Keratinocyte (primary cell): ENCODE results near the gene TRABD2B. TPM values are rescaled to one million over a fixed set of nuclear protein-coding genes. Genes with fewer than 3 reads are reported as not detected.

Source experiments
- DNase-seq: peaks from one replicate; pipeline ENCODE4 v3.0.0-alpha.2; 2011; ENCODE audit warnings: low read depth, missing footprints, low spot score
- FAIRE-seq: peaks from 2 replicates; lab custom pipeline; 2011; peaks lifted over from hg19 to GRCh38; lab: Jason Lieb, UNC
- H2AFZ ChIP-seq: 2 replicates; pipeline ENCODE4 v1.6.0; 2012; ENCODE audit warnings: low read length, control low read depth, inconsistent platforms; ENCODE audit not compliant: control insufficient read depth
- H3K27ac ChIP-seq: 2 replicates; pipeline ENCODE4 v1.5.1; 2011; ENCODE audit warnings: low read length; ENCODE audit not compliant: control insufficient read depth, insufficient read depth
- H3K27me3 ChIP-seq: 3 replicates; pipeline ENCODE4 v1.6.0; 2011; ENCODE audit warnings: low read length; ENCODE audit not compliant: control insufficient read depth, insufficient read depth; ENCODE audit errors: extremely low read depth
- H3K36me3 ChIP-seq, 2 experiments: 2 replicates in 1 of 2; 3 replicates in 1 of 2; pipeline ENCODE4 v1.5.1; 2011; ENCODE audit warnings: low read length in 2 of 2, mild to moderate bottlenecking in 1 of 2; ENCODE audit not compliant: control insufficient read depth in 2 of 2, insufficient read depth in 2 of 2; ENCODE audit errors: extremely low read depth in 1 of 2
- H3K4me1 ChIP-seq: 3 replicates; pipeline ENCODE4 v1.5.1; 2011; ENCODE audit warnings: low read length; ENCODE audit not compliant: control insufficient read depth, insufficient read depth; ENCODE audit errors: extremely low read depth
- H3K4me2 ChIP-seq: 3 replicates; pipeline ENCODE4 v1.6.0; 2011; ENCODE audit warnings: low read depth, low read length; ENCODE audit not compliant: control insufficient read depth, insufficient read depth; ENCODE audit errors: extremely low read depth
- H3K4me3 ChIP-seq, 3 experiments: fragments of 200-600 bp in 1 of 3; sonication (generic) in 1 of 3; 2 replicates in 2 of 3; 3 replicates in 1 of 3; pipeline ENCODE4 v1.5.1; 2011 to 2016; ENCODE audit warnings: low read length in 3 of 3, mild to moderate bottlenecking in 3 of 3, control low read depth in 2 of 3, inconsistent platforms in 1 of 3, low read depth in 1 of 3, mixed read lengths in 1 of 3, mixed run types in 1 of 3, moderate library complexity in 1 of 3; ENCODE audit not compliant: control insufficient read depth in 2 of 3, insufficient read depth in 2 of 3; ENCODE audit errors: extremely low read depth in 1 of 3
- H3K79me2 ChIP-seq: 2 replicates; pipeline ENCODE4 v1.6.0; 2012; ENCODE audit warnings: low read length; ENCODE audit not compliant: control insufficient read depth, insufficient read depth
- H3K9ac ChIP-seq: 3 replicates; pipeline ENCODE4 v1.6.0; 2011; ENCODE audit warnings: low read length; ENCODE audit not compliant: control insufficient read depth, insufficient read depth; ENCODE audit errors: extremely low read depth
- H3K9me1 ChIP-seq: 3 replicates; pipeline ENCODE4 v1.6.0; 2011; ENCODE audit warnings: low read length; ENCODE audit not compliant: control insufficient read depth, insufficient read depth; ENCODE audit errors: extremely low read depth
- H3K9me3 ChIP-seq: 2 replicates; pipeline ENCODE4 v1.5.1; 2012; ENCODE audit warnings: low read depth, low read length; ENCODE audit not compliant: control insufficient read depth
- H4K20me1 ChIP-seq: 3 replicates; pipeline ENCODE4 v1.6.0; 2011; ENCODE audit warnings: low read length; ENCODE audit not compliant: control insufficient read depth, insufficient read depth; ENCODE audit errors: extremely low read depth
- EZH2 ChIP-seq: IDR thresholded peaks from one replicate; pipeline ENCODE4 v1.6.1; 2012; ENCODE audit warnings: inconsistent platforms, mild to moderate bottlenecking, low read length, moderate library complexity
- dilution Hi-C: fragments of 300-500 bp; cut with MboI; formaldehyde crosslinking; loops from one replicate; pipeline ENCODE4 v1.7.0; 2020; ENCODE audit warnings: low sequenced_read_pairs; ENCODE audit not compliant: extremely low pct_ligation_motif_present
- polyA plus RNA-seq, 5 experiments: library from polyadenylated mRNA; depleted of rRNA in 3 of 5; stranded (reverse) in 3 of 5; stranded (forward) in 1 of 5; unstranded in 1 of 5; fragments of >200 nt; gene quantifications; 1 replicate in 1 of 5; 2 replicates in 3 of 5; 3 replicates in 1 of 5; pipeline versions ENCODE4 v1.2.1 to v1.2.3, GENCODE V29; 2011 to 2012; ENCODE audit warnings: missing spikeins in 2 of 5, low read depth in 1 of 5, low replicate concordance in 1 of 5
- TF ChIP-seq, protein P1 (sequence below), 3 experiments: IDR thresholded peaks in 1 of 3; conservative IDR thresholded peaks in 1 of 3; optimal IDR thresholded peaks in 1 of 3; 2 replicates in 2 of 3; 3 replicates in 1 of 3; pipeline versions ENCODE3 to v1.5.1; 2011; ENCODE audit warnings: low read length in 3 of 3, mild to moderate bottlenecking in 3 of 3, moderate library complexity in 2 of 3, control low read depth in 1 of 3, inconsistent platforms in 1 of 3; ENCODE audit not compliant: insufficient read depth in 2 of 3; ENCODE audit errors: extremely low read depth in 1 of 3

The TRABD2B gene
- polyA plus RNA-seq, 1 donor (not counting 4 experiments of a cell fraction or from before 2014, with no cell fraction given) = 0.13 TPM

DNA sequence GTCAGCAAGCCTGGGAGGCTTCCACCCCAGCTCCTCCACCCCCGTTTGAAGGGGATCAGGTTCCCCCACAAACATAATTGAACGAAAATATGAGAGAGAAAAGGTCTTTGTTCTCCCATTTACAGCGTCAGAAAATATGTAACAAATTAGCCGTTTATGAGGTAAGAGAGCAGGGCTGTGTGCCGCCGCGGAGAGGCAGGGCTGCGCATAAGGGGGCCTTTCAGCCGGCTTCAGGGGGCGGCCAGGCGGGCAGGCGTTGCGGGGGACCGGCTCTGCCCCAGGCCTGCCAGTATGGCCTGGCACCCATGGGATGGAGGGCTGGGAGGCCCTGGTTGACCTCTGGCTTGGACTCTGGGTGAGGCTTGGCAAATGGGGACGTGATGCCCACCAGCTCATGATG is 179.3 kb downstream of the TRABD2B start:
- FAIRE-seq = no peak
- H3K27me3 ChIP-seq = peaks cover 7% of the 10 kb centered on the region
- dilution Hi-C loops = no loop called here

DNA sequence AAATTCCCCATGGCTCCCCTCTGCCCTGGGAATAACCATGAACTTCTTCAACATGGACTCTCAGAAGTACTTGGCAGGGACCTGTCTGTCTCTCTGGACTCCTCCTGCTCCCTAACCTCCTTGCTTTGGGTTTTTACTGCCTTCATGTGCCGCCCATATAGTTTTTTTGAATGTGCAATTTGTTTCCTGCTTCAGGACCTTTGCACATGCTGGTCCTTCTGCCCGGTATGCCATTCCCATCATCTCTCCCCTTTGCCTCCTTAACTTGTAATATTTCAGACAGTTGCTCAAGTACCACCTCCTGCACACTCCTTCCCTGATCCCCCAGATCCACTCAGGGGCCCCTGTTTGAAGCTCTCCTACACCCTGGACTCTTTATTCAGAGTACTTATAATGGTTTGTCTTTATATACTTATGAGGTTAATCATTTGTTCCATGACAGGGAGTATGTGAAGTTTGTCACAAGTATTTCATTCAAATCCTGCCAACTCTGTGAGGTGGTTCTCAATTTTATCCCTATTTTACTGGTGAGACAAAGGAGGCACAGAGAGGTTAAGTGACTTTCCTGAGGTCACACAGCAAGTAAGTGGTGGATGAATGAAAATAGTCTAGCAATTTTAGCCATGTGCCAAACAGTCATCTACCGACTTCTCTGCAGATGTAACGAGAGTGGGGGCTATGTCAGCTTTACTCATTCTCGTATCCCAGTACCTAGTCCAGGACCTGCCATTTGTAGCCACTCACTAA is 180.7 kb downstream of the TRABD2B start:
- Histone ChIP-seq H3K9ac (no peak overlapping the region), H3K9me1 (no peaks in the 10 kb centered on the region), H3K4me3 (no peak overlapping the region), H3K4me1 (peaks cover 7% of the 10 kb centered on the region), H3K27me3 (peaks cover 7% of the 10 kb centered on the region), H3K4me2 (no peak overlapping the region), H3K36me3 (no peaks in the 10 kb centered on the region), H3K27ac (no peak overlapping the region), H2AFZ (no peak overlapping the region), H3K9me3 (no peaks in the 10 kb centered on the region), H3K79me2 (no peaks in the 10 kb centered on the region), H4K20me1 (no peaks in the 10 kb centered on the region)
- FAIRE-seq = no peak
- no peak for DNase-seq
- TF ChIP-seq EZH2 = no peak
- TF ChIP-seq, protein P1, sequence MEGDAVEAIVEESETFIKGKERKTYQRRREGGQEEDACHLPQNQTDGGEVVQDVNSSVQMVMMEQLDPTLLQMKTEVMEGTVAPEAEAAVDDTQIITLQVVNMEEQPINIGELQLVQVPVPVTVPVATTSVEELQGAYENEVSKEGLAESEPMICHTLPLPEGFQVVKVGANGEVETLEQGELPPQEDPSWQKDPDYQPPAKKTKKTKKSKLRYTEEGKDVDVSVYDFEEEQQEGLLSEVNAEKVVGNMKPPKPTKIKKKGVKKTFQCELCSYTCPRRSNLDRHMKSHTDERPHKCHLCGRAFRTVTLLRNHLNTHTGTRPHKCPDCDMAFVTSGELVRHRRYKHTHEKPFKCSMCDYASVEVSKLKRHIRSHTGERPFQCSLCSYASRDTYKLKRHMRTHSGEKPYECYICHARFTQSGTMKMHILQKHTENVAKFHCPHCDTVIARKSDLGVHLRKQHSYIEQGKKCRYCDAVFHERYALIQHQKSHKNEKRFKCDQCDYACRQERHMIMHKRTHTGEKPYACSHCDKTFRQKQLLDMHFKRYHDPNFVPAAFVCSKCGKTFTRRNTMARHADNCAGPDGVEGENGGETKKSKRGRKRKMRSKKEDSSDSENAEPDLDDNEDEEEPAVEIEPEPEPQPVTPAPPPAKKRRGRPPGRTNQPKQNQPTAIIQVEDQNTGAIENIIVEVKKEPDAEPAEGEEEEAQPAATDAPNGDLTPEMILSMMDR (optimal IDR thresholded peaks at IDR 0.05 in 1 of 3, IDR thresholded peaks at IDR 0.05 in 1 of 3, conservative IDR thresholded peaks at IDR 0.05 in 1 of 3; ENCODE audit: extremely low read depth in 1 of 3, insufficient read depth in 2 of 3, low read length in 3 of 3) = no peak
- dilution Hi-C loops = no loop called here

More for the DNA sequence above, 179.3 kb downstream of the TRABD2B start:
- DNase-seq = no peak
- H3K9me1 ChIP-seq = no peaks in the 10 kb centered on the region
- H3K4me2 ChIP-seq = no peak overlapping the region
- no peak overlapping the region for H3K9ac ChIP-seq
- no peak overlapping the region for H3K27ac ChIP-seq
- no peak overlapping the region for H2AFZ ChIP-seq
- H3K4me3 ChIP-seq = no peak overlapping the region
- TF ChIP-seq, protein P1 (optimal IDR thresholded peaks at IDR 0.05 in 1 of 3, IDR thresholded peaks at IDR 0.05 in 1 of 3, conservative IDR thresholded peaks at IDR 0.05 in 1 of 3; ENCODE audit: extremely low read depth in 1 of 3, insufficient read depth in 2 of 3, low read length in 3 of 3) = no peak
- TF ChIP-seq EZH2 = no peak
- H3K4me1 ChIP-seq = peaks cover 14% of the 10 kb centered on the region
- H3K36me3 ChIP-seq = no peaks in the 10 kb centered on the region
- H3K79me2 ChIP-seq = no peaks in the 10 kb centered on the region
- no peaks in the 10 kb centered on the region for H3K9me3 ChIP-seq
- H4K20me1 ChIP-seq = no peaks in the 10 kb centered on the region
